Activated naive CD4-positive, alpha-beta T cell (primary cell): ENCODE results near the gene RTN4.

Experiments used
- DNase-seq, 4 experiments: peaks; one replicate each; lab custom pipeline; 2025; lab: John Stamatoyannopoulos, UW

RTN4 gene

DNA sequence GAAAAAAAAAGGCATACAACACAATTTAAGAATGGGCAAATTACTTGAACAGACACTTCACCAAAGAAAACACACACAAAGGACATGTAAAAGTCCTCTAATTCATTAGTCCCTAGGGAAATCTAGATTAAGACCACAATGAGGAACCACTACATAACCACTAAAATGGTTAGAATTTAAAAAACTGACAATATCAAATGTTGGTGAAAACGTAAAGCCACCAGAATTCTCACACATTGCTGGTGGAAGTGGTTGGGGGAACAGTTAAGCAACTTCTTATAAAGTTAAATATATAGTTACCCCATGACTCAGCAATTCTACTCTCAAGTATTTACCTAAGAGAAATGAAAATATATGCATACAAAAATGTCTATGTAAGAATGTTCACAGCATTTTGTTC is 11.8 kb downstream of the RTN4 start:
- no peak for DNase-seq

DNA sequence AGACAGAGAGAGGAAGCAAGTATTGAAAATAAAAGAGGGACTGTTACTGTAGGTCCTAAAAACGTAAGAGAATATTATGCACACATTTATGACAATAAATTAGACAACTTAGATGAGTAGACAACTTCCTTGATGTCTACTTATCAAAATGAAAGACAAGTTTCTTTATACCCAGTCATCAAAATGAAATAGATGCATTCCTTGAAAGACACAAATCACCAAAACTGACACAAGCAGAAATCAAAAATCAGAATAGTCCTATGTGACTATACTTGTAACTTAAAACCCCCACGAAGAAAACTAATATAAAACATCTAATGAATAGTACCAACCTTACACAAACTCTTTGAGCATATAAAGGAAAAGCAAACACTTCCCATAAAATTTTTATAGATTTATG is 14.5 kb downstream of the RTN4 start:
- DNase-seq = no peak

DNA sequence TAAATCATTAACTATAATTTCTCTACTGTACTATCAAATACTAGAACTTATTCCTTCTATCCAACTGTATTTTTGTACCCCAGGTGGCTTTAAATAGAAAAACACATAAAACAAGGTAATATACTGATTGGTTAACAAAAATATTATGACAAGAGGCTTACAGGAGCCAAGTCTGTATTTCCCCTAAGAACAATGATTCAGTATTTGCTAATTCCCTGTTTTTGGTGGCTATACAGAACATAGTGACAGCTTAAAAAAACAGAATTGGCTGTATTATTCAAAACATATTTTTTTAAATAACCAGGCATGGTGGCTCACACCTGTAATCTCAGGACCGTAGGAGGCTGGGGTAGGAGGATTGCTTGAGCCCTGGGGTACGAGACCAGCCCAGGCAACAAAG is 16.3 kb downstream of the RTN4 start:
- no peak for DNase-seq

DNA sequence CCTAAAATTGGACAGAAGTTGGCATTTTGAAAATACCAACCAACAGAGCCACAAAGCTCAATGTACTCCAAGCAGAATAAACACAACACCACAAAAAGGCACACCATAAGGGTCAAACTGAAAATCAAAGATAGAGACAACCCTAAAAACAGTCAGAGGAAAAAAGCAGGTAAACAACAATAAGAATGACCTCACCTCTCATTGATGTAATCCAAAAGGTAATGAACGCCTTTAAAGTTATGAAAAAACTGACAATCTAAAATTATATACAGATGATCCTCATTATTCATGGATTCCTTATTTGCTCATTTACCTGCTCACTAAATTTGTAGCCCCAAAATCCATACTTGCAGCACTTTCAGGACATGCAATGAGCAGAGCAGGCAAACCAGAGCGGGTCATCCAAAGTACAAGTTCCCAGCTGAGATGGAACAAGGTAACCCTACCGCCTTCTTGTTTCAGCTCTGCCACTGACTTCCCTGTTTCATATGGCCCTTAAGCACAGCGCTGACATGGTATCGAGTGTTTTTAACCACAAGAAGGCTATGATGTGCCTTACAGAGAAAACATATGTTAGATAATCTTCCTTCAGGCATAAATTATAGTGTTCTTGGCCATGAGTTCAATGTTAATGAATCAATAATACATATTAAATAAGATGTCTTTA is 17.0 kb downstream of the RTN4 start:
- no peak for DNase-seq

DNA sequence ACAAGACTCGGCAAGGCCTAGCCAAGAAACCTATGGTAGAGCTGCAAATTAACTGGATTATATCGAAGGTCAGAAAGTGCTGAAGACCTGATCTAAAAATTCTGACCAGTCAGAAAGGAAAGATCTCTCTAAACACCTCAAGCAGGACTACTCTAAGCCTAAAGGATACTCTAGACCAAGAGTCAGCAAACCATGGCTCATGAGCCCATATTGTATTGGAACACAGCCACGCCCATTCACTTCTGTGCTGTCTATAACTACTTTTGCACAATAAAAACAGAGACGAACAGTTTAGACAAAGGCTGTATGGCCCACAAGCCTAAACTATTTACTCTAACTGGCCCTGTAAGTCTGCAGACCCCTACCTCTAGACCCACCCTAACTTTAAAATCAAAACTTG is 18.7 kb downstream of the RTN4 start:
- no peak for DNase-seq

DNA sequence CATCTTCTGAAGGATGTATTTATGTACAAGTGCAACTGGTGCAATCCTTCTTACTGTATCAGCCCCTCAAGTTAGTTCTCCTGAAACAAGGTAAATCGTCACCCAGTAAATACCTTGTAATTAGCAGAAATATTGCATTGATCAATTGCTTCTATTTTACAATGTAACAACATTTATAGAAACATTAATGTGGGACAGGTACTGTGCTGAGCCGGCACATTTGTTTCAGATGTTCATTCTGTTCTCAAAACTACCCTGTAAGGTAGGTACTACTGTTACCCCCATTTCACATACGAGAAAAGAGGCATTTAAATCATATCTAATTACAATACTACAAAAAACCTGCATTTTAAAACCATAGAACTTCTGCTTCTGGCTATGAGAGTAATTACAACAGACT is 19.5 kb downstream of the RTN4 start:
- no peak for DNase-seq

DNA sequence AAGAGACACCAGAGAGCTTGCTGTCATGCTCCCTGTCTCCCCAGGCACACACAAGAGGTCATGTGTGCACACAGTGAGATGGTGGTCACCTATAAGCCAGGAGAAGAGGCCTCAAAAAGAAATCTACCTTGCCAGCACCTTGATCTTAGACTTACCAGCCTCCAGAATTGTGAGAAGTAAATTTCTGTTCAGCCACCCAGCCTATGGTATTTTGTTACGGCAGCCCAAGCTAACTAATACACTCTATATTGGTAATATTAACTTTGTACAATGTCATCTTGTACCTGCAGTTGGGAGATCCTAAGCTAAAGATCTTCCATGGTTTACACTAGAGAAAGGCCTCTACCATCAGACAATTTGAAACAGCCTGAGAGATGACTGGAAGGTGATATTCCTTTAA is 21.2 kb downstream of the RTN4 start:
- no peak for DNase-seq

DNA sequence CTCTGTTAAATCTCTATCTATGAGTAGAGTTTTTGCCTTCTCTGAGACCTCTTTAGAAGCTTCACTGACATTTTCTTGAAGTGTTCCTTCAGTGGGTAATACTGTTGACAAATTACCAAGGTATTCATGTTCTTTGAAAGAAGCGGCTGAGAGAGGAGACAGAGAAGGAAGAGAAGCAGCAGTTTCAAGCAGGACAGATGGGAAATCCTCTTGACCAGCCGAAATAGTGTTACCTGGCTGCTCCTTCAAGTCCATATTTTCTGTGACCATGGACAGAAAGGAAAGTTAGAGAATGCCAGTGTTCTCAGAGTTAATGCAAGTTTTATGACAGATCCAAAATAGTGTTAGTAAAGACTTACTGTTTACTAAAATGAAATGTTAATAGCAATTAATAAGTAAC is 23.0 kb downstream of the RTN4 start:
- no peak for DNase-seq

DNA sequence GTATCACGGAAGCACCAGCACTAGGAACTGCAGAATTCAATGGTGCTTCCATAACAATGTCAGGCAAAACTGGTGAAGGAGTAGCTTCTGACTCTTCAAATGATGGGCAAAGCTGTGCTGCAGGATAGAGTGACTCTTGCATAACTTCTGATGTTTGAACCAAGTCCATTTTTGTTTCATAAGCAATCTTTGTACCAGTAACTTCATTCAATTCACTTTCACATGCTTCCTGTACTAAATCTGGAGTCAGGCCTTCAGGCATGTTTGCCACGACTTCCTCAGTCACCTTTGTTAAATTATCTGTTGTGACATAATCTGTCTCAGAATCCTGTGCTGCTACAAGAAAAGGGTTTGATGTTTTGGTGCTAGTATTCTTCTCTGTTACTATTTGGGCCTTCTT is 24.0 kb downstream of the RTN4 start:
- DNase-seq = no peak

DNA sequence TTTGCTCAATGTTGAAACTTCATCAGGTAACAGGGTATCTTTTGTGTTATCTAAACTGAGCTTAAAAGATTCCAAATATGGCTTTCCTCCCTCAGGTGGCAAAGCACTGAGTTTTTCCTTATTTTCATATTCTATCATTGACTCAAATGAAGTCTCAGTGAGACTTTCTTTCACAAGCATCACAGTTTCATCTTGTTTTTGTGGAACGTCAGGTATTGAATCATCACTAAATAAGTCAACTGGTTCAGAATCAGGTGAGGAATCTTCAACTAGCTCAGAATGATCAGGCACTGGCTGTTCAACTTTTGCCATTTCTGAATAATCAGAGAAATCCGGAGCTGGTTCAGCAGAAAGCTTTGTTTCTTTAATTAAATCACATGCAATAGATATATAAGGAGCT is 24.6 kb downstream of the RTN4 start:
- no peak for DNase-seq

DNA sequence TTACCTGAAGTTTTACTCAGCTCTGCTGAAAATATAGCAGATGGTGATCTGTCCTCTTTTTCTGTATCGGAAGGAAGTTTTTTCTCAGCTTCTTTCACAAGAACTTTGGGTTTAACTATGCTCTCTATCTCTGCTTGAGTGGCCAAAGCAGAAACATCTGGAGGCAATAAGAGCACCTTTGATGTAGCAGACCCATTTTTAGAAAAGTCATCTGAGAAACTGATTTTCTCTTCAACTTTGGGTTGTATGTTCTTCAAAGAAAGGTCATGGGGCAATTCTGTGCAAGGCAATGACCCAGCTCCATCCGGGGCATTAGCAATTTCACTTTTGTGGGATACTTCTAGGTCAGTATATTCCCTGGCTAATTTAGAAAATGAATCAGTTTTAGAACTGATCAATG is 25.2 kb downstream of the RTN4 start:
- no peak for DNase-seq

DNA sequence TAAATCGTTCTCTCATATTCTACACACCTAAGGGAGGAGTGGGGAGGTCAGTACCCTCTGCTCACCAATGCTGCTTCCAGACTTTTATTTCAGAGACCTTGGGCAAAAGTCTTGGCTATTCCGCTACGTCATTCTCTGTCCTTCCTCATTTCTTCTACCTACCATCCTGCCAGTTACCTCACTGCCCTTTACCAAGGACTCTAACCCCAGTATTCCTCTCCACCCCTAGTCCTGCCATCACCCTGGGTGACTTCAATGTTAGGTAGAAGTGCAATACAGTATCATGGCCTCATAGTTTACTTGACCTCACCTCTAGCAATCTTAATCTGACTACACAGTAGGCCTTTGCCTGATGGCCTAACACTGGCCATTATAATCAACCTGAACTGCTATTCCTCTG is 27.8 kb downstream of the RTN4 start:
- no peak for DNase-seq

DNA sequence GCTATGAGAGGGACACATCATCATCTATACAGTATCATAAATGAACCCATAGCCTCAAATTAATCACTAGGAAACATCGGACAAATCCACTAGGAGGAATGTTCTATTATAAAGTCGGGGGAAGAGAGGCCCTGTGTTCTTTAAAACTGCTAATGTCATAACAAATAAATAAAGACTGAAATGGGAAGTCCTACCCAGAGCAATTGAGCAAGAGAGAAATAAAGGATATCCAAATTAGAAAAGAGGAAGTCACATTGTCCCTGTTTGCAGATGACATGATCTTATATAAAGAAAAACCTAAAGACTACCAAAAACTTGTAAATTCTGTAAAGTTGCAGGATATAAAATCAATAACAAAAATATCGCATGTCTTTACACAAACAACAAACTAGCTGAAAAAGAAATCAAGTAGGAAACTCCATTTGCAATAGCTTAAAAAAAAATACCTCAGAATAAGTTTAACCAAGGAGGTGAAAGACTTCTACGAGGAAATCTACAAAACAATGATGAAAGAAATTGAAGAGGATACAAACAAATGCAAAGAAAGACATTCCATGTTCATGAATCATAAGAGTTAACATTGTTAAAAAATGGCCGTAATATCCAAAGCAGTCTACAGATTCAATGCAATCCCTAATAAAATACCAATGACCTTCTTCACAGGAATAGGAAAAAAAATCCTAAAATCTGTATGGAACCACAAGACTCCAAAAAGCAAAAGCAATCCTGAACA is 30.6 kb downstream of the RTN4 start:
- DNase-seq = no peak

DNA sequence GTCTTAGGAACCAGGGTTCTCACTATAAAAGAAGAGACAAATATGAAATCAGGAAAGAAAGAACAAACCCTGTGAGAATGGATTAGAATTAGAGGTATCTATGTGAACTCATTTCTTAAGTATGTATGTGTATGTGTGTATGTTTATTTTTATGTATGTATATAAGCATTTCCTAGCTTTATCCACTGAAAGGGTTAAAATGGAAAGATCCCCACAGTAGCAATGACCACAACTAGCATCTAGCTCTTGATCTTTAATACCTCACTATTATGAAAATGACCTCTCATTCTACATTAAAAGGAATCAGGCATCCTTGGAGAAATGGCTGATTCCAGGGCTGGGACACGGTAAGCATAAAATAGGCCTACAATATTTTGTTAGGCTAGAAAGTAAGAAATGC is 31.6 kb downstream of the RTN4 start:
- no peak for DNase-seq

DNA sequence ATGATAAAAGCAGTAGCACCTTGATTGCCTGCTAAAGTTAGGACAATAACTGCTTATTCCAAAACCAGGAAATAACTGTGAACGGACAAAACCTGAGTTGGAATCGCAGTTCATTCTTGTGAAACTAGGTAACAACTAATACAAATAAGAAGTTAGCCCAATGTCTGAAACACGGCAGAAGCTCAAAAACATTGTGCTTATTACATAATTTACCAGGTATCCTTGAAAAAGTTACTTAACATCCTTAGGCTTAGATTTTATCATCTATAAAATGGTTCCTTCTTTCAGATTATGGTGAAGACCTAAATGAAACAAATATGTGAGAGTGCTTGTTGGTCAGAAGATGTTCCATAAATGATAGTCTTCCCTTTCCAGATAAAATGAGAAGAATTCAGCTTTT is 32.4 kb downstream of the RTN4 start:
- DNase-seq = no peak

DNA sequence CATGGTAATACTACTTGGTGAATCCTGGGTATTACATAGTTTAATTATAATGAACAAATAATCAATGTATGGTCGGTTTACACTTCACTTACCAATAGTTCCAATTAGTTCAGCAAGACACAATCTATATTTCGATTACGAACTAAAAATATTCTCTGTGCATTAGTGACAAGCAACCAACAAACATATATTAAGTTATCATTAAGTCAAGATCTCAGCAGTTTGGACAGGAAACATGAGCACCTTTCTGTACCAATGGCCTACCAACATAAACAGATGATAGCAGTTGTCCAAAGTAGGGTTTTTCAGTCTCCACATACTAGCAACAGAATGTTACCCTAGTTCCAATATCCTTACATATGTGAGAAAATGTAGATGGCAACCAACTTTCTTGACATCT is 32.8 kb downstream of the RTN4 start:
- DNase-seq = no peak

DNA sequence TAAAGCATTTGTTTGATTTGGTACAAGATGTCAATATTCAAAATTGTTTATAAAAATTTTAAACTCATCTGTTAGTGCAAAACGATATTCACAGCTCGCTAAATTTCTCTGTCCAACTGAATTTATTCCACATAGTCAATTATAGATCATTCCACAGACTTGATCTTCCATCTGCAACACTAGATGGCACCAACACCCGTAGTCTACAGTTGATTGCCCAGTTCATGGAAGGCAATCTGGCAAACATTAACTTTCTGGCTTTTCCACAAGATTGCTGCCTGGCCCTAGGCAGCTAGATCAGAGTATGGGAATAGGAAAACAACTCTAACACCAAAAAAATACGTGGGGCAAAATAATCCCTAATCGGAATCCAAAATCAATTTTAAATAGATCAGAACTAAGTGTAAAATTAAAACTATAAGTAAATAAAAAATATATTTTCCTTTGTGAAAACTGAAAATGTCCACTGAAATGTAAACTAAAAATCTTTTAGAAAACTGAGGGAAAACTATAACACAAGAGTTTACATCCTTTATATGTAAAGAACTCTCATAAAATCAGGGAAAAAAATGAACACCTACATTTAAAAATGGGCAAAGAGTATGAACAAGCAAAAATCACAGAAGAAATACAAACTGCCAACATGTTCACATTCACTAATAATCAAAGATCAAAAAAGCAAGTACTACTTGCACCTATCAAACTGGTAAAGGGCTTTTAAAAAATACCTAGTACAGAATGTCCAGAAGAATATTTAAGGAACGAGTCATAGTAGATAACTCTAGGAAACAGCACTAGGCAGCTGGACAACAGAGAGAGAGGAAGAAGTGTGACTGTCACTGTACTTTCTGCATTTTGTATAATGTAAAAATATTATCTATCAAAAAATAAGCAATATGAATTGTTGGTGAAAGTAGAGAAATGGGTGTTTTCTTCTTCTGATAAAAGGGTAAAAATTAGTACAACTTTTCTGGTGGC is 35.0 kb downstream of the RTN4 start:
- peak in 2 of 4 experiments; percentile 0 to 2 for DNase-seq

DNA sequence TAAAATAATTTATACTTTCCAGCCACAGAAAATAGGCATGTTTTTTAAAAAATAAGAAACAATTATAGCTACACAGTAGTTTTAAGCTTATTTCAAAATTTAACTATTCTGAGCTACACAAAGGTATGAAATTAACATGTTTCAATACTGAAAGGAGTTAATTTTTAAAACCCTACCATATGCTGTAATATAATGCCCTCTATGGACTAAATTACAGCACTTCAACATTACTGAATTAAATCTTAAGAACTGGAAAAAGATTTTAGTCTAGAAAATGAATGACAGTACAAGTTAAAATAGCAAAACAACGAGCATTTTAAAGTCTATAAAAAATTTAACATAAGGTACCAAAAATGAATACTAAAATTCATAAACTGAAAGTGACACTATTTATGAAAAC is 36.3 kb downstream of the RTN4 start:
- DNase-seq = no peak

DNA sequence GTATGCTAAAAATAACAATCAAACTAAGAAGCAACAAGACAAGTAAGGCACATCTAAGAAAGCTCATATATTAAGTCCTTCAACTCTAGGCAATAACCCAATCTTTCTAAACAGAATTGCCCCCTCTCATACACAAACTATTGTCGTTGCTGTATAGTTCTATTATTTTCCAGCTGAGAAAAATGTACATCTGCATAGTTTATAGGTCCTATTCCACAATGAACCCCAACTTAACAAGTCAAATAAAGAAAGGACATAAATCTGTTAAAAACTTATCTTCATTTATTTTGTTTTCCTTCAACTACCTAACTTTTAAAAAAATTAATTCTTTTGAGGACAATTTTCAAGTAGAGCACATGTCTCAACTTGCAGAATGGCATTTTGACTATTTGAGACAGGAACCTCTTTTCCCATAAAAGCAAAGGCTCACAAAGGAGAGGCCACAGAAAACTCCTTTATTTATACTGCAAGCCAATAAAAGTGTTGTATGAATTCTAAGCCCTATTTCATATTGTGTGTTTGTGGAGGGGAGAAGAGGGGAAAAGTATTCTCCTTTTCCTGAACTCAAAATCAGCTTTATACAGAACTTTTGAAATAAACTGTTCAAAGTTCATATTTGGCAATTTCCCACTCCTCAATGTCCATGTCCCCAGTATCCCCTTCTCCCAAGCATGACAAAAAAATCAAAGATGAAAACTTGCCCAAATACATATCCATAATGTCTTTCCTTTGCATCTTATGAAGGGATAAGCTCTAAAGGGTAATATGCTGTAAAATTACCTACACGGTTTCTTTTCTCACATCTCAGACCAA is 37.4 kb downstream of the RTN4 start:
- no peak for DNase-seq

DNA sequence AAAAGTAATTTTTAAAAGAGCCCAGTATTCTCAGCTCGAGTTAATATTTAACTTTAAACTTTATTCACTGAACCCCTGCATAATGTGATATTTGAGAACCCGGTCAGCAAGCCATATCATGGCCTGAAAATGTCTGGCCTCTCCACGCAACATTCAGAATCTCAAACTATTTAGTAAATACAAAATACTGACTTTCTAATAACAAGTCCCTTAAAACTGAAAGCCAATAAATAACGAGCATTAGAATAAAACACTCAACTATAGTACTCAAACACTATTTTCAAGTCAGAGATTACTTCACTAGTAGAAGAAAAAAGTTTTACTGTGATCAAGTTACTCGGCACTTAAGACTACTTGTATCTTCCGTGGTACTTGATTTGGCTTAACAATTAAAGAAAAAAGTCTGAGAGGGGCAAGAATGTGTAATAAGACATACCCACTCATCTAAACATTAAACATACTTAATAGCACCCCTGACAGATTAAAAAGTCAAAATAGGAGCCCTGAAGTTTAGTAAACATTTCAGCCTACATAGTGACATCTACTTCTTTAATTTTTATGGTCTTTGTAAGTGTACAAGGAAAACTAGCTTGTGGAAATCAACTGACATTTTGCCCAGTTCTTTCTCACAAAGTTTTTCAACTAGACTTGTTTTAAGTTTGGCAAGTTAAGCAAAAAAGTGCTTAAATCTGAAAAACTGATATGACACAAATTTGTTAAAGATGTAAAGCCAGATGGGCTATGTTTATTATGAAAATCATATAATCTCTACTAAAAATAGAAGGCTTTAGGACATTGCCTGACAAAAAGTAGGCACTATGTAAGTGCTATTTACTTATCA is 38.2 kb downstream of the RTN4 start:
- no peak for DNase-seq

DNA sequence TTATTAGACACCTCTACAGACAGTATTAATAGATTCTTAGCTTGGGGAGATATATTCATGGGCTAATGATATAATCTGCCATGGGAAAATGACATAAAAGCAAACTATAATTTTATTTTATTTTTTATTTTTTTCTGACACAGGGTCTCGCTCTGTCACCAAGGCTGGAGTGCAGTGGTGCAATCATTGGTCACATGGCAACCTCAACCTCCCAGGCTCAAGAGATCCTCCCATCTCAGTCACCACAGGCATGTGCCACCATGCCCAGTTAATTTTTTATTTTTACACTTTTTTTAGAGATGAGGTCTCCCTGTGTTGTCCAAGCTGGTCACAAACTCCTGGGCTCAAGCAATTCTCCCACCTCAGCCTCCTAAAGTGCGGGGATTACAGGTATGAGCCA is 39.3 kb downstream of the RTN4 start:
- no peak for DNase-seq
